Muscle layer of colon (tissue), 2 donors: ENCODE measurements around the gene KIF1A.
"Not testable (repeated sequence)": the region's sequence is repeated elsewhere in the genome, so short reads cannot be mapped to it uniquely, and the experiment has no call there.

Source experiments
- H3K27ac ChIP-seq: one replicate; pipeline ENCODE4 v1.7.0; 2013; ENCODE audit warnings: low read depth, mild to moderate bottlenecking, low read length, moderate library complexity
- H3K27me3 ChIP-seq, 2 donors: one replicate each; pipeline ENCODE4 v1.7.0; 2013; ENCODE audit warnings: low read length in 2 of 2, mild to moderate bottlenecking in 2 of 2; ENCODE audit not compliant: insufficient read depth in 2 of 2, control insufficient read depth in 1 of 2
- H3K36me3 ChIP-seq: one replicate; pipeline ENCODE4 v1.7.0; 2013; ENCODE audit warnings: mild to moderate bottlenecking, low read length; ENCODE audit not compliant: insufficient read depth
- H3K4me1 ChIP-seq: one replicate; pipeline ENCODE4 v1.7.0; 2013; ENCODE audit warnings: mild to moderate bottlenecking, low read length; ENCODE audit not compliant: insufficient read depth
- H3K4me3 ChIP-seq, 2 donors: one replicate each; pipeline ENCODE4 v1.7.0; 2013; ENCODE audit warnings: low read length in 2 of 2, low read depth in 1 of 2, mild to moderate bottlenecking in 1 of 2, moderate library complexity in 1 of 2
- H3K9ac ChIP-seq: one replicate; pipeline ENCODE4 v1.7.0; 2013; ENCODE audit warnings: low read length
- H3K9me3 ChIP-seq: one replicate; pipeline ENCODE4 v1.7.0; 2013; ENCODE audit warnings: mild to moderate bottlenecking, low read length
- donor health status: abdominal sarcoma.
- donor health status: Adenocarcinoma of cecum.

KIF1A gene

GRCh38 chr2:240683980-240684728, 135.9 kb downstream of the KIF1A start:
- not testable (repeated sequence) for H3K9ac ChIP-seq, H3K4me3 ChIP-seq, H3K27ac ChIP-seq, H3K36me3 ChIP-seq, H3K4me1 ChIP-seq, H3K27me3 ChIP-seq, H3K9me3 ChIP-seq

DNA sequence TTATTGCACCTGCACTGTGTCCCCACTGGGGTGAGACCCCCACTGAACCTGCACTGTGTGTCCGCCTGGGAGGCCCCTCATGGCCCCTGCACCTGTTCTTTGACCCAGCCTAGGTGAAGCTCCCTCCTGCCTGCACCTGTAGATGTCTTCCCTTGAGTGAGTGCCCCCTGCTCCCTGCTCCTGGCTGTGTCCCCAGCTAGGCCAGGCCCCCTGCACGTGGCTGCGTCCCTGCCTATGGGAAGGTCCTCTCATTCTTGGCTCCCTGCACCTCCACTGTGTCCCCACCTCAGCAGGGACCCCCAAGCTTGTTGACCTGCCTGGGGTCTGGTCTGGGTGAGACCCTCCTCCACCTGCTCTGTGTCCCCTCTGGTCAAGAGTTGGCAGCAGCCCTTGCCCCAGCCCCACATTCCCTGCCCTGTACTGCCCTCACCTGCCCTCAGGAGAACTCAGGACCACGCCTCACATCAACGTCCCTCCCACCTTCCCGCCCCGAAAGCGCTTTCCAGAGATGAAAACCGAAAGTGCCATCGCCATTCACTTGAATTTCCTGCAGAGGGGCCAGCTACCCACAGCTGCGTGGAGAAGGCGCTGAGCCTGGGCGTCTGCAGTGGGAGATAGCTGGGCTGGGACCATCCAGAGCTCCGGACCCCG, 136.6 kb downstream of the KIF1A start:
- not testable (repeated sequence) for H3K9ac ChIP-seq, H3K27me3 ChIP-seq, H3K4me3 ChIP-seq, H3K36me3 ChIP-seq, H3K4me1 ChIP-seq, H3K27ac ChIP-seq, H3K9me3 ChIP-seq

DNA sequence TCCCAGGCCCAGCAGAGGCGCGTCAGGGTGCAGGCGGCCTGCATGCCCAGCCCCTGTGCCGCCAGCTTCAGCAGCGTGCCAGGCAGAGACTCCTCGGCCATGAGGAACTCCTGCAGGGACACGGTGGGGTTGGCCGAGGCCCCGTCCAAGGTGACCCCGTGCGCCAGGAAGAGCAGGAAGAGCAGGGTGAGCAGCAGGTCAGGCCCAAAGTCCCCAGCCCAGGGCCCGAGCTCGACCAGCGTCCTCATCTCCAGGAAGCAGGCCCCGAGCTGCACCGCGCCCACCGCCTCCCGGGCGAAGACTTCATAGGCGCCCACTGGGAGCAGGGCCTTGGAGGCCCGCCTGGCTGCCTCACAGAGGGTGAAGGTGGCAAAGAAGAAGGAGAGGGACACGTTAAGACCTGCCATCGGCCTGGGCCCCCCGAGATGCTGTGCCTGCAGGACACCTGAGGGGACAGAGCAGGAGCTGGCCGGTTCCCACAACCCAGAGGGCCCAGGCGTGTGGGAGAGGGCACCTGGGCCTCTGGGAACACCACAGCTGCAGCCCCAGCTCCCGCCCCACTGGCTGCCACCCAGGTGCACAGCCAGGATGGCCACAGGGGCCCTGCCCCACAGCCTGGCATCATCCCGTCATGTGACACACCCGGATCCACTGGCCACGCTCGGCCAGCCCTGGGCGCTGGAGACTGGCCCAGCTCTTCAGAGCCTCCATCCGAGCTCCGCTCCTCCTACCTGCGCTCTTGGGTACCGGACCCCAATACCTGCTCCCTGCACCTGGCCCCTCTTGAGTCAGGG, 137.4 kb downstream of the KIF1A start, which contains the start of gene AQP12B:
AQP12B (minus strand) TSS at position 455 of the 794 bp plus-strand sequence; CDS start at position 407, 48 bp downstream.
- H3K36me3 ChIP-seq, H3K9me3 ChIP-seq, H3K4me3 ChIP-seq, H3K27me3 ChIP-seq, H3K4me1 ChIP-seq, H3K9ac ChIP-seq, H3K27ac ChIP-seq: not testable (repeated sequence)

GRCh38 chr2:240680185-240680584, 139.8 kb downstream of the KIF1A start:
- H3K4me1 ChIP-seq, H3K36me3 ChIP-seq, H3K27ac ChIP-seq, H3K4me3 ChIP-seq, H3K9me3 ChIP-seq, H3K27me3 ChIP-seq, H3K9ac ChIP-seq: not testable (repeated sequence)

- H3K27ac ChIP-seq, H3K4me3 ChIP-seq, H3K9ac ChIP-seq, H3K9me3 ChIP-seq, H3K4me1 ChIP-seq, H3K36me3 ChIP-seq, H3K27me3 ChIP-seq: not testable (repeated sequence)
Measured at GRCh38 chr2:240678909-240679308, 141.1 kb downstream of the KIF1A start.

DNA sequence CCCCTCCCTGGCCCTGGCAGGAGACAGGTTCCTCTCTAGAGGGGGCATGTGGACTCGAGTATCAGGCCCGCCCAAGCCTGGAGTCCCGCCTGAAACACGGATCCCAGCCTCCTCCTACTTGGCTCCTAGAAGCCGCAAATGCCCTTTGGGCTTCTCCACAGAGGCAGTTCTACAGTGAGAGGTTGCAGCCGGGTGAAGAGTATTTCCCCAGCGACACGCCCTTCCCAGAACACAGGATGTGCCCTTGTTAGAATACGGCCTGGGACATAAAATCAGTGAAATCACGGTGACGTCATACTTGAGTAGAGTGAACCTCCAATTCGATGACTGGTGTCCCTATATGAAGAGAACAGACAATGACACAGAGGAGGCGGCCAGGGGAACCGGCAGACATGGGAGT, 142.0 kb downstream of the KIF1A start:
- not testable (repeated sequence) for H3K27me3 ChIP-seq, H3K27ac ChIP-seq, H3K9me3 ChIP-seq, H3K4me1 ChIP-seq, H3K9ac ChIP-seq, H3K4me3 ChIP-seq, H3K36me3 ChIP-seq

DNA sequence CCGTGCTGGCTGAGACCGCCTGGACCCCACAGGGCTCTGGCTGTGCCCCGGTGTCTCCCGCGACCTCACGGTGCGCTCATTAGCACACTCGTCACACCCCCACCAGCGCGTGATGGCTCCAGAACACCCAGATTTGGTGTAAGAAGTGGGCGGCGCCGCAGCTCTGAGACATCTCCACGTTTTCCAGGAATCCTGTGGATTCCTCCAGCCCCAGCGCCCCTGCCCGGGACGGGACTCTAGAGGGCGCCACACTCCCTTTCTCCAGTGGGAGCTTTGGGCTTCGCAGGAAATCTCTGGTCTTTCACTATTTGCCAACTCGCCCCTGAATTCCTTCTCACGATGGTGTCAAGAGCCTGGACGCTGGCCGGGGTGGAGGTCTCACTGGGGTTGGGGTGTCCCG, 144.7 kb downstream of the KIF1A start:
- not testable (repeated sequence) for H3K27ac ChIP-seq, H3K9me3 ChIP-seq, H3K4me3 ChIP-seq, H3K4me1 ChIP-seq, H3K36me3 ChIP-seq, H3K9ac ChIP-seq
- peaks cover 0 to 11% of the 10 kb centered on the region in 2 donors for H3K27me3 ChIP-seq

DNA sequence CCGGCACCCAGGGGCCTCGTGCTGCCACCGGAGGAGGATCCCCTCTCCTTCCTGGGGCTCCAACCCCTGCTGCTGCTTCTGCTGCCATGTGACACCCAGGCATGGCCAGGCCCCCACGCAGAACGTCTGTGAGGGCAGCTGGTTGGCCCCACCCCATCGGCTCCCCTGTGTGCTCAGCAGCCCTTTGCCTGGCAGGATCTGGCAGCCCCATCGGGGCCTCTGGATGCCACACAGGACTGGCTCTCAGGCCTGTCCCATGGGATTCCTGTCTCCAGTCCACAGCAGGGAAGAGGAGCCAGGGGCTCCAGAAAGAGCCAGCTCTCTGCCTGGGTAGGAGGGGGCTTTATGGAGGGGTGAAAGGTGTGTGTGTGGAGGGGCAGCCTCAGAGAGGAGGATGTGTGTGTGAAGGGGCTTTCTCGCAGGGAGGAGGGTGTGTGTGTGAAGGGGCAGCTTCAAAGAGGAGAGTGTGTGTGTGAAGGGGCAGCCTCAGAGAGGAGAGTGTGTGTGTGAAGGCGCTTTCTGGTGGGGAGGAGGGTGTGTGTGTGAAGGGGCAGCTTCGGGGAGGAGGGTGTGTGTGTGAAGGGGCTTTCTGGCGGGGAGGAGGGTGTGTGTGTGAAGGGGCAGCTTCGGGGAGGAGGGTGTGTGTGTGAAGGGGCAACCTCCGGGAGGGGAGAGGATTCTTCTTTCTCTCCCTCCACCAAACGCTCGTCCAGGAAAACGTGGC, 145.4 kb downstream of the KIF1A start:
- peaks cover 0 to 13% of the 10 kb centered on the region in 2 donors for H3K27me3 ChIP-seq
- not testable (repeated sequence) for H3K4me3 ChIP-seq, H3K9me3 ChIP-seq, H3K9ac ChIP-seq, H3K36me3 ChIP-seq, H3K4me1 ChIP-seq, H3K27ac ChIP-seq

- no peaks in the 10 kb centered on the region for H3K9me3 ChIP-seq
- peaks cover 0 to 13% of the 10 kb centered on the region in 2 donors for H3K27me3 ChIP-seq
- H3K27ac ChIP-seq = no peak overlapping the region
- H3K4me1 ChIP-seq = no peaks in the 10 kb centered on the region
- no peak overlapping the region for H3K9ac ChIP-seq
- H3K4me3 ChIP-seq = no peak overlapping the region
- H3K36me3 ChIP-seq = no peaks in the 10 kb centered on the region
Measured at GRCh38 chr2:240672701-240673190, 147.3 kb downstream of the KIF1A start.

GRCh38 chr2:240672076-240672700, 147.8 kb downstream of the KIF1A start:
- H3K27me3 ChIP-seq = peaks cover 0 to 13% of the 10 kb centered on the region in 2 donors

GRCh38 chr2:240670950-240671349, 149.1 kb downstream of the KIF1A start:
- Histone ChIP-seq H3K9ac (no peak overlapping the region), H3K36me3 (no peaks in the 10 kb centered on the region), H3K9me3 (no peaks in the 10 kb centered on the region), H3K27me3 (peaks cover 0 to 13% of the 10 kb centered on the region in 2 donors), H3K4me1 (no peaks in the 10 kb centered on the region), H3K27ac (no peak overlapping the region), H3K4me3 (no peak overlapping the region)

More at GRCh38 chr2:240672076-240672700, 147.8 kb downstream of the KIF1A start:
- no peaks in the 10 kb centered on the region for H3K4me1 ChIP-seq
- no peak overlapping the region for H3K27ac ChIP-seq
- H3K4me3 ChIP-seq = no peak overlapping the region
- no peak overlapping the region for H3K9ac ChIP-seq
- no peaks in the 10 kb centered on the region for H3K36me3 ChIP-seq
- no peaks in the 10 kb centered on the region for H3K9me3 ChIP-seq
